CD4-positive, alpha-beta T cell treated with Interleukin-6 for 4 hours (primary cell): ENCODE data around the gene HPCAL1.
A peak's percentile ranks its signal among the peaks of the same experiment; 100 is the strongest.

ENCODE experiments used
- DNase-seq: peaks from one replicate; pipeline ENCODE4 v3.0.0-alpha.2; 2020; ENCODE audit warnings: mixed read lengths

HPCAL1 gene

DNA sequence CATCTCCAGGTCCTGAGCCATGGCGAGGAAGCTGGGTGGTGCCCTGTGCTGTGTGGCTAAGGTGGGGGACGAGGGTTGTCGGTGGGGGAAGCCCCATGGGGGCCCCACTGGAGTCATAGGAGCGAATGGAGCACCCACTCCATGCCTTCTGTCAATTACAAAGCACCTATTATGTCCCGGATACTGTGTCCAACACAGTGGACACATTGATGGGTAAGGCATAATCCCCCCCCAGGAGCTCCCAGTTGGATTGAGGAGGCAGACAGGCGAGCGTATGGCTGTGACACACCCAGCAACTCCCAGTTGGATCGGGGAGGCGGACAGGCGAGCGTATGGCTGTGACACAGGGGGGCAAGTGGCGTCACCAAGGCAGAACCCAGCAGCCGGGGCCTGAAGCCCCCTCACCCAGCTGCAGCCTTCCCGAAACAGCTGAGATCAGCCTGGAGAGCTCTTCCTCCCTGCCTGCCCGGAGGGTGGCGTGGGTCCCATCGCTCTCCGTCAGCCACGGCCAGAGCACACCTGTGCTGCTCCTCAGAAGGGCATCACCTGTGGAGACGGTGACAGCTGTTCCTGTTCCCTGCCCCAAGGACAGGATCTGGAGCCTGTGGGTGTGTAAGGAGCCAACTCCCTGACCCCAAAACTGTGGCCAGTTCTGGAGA is 69.6 kb downstream of the HPCAL1 start:
- DNase-seq = no peak

DNA sequence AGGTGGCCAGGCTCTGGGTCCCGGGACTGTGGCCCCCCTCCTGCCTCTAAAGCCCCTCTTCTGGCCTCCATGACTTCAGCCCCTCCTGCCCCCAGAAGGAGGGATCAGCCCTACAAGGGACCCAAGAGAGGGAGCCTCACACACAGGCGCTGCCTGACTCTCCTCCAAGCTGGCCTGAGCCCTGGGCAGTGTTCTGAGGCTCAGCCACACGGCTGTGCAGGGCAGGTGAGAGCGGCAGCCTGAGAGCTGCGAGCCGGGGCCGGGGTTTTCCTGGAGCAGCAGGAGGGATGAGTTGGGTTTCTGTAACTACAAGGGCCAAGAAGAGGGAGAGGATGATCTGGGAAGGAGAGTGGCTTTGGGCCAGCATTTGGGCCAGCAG is 70.1 kb downstream of the HPCAL1 start:
- DNase-seq = no peak

DNA sequence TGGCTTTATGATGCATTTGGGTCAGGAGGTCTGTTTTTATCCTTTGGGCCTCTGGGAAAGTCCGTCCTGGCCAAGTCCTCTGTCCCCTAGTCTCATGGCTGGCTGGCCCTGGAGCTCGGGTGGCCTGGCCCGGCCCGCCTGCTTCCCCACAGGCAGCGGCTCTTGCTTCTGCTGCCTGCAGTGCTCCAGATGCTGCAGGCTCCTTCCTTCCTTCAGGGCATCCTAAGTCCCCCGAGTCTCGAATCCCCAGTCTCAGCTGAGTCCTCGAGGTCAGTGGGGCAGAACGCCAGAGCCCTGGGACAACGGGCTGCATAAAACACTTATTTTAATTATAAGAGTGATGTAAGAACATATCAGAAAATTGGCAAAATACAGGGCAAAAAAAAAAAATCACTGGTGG is 71.2 kb downstream of the HPCAL1 start:
- no peak for DNase-seq

DNA sequence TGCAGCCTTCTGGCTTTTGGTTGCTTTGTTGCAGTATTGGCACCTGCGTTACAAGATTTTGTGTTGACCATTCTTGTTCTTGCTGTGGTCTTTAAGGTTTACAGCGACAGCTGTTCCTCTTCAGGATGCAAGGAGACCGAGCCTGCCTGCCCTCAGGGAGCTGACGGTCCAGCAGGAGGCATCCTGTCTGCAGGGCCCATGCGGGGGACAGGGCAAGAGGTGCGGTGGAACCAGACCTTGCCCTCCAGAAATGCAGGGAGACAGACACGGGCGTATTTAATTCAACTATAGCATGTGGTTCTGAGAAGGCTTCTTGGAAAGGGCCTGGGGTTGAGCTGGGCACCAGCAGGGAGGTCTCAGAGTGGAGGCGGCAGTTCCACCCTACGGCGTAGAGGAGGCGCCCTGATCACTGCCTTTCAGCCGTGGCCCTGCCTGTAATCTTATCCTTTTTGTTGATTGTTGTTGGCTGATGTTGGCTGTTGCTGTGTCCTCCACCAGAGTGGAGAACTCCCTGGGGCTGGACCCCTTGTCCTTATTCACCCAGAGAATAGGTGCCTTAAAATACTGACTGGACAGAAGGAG is 71.7 kb downstream of the HPCAL1 start:
- no peak for DNase-seq

DNA sequence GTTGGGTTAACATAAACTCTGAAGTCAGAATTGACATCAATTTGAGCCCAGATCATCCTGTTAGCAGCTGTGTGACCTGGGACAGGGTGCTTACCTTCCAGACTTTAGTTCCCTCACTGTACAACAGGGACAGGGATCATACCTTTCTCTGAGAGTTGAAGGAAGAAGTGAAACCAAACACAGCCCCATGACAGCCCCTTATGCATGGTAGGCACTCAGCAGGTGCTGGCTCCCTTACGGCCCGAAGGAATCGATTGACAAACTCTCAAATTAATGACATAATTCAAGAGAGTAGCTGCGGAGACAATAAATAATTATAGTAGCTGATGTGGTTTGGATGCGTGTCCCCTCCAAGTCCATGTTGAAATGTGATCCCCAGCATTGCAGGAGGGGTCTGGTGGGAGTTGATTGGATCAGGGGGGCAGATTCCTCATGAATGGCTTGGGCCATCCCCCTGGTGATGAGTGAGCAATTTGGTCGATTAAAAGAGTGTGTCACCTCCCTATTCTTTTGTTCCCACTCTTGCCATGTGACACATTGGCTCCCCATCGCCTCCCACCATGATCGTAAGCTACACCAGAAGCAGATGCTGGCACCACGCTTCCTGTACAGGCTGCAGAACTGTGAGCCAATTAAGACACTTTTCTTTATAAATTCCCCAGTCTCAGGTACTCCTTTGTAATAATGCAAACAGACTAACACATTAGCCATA is 73.0 kb downstream of the HPCAL1 start:
- peak; percentile 38 for DNase-seq

DNA sequence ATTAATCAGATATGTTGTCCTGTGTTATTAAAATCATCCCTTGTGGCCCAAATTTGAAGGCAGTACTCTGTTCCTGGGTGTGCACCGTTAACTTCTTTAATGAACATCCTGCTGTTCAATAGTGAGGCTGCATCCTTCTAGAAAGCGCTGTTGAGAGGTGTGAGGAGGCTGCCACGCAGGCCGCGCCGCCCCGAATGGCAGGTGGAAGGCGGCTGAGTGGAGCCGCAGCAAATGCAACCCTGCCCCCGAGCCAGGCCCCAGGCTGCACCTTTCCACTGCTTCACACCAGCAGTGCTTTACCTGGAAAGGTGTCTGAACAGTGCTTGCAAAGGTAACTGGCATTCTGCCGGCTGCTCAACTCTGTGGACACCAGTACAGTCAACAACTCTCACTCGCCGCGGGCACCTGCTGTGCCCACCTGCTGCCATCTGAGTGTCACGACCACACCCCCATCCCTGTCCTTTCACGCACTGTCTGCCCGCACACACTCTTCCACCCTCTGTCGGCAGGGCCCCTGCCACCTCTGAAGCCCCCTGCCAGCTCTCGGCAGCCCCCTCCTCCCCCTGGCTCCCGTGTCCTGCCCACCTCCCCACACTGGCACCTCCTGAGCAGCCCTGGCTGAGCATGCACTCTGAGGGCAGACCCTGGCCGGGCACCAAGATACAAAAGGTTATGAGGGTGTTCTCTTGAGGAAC is 74.5 kb downstream of the HPCAL1 start:
- no peak for DNase-seq

DNA sequence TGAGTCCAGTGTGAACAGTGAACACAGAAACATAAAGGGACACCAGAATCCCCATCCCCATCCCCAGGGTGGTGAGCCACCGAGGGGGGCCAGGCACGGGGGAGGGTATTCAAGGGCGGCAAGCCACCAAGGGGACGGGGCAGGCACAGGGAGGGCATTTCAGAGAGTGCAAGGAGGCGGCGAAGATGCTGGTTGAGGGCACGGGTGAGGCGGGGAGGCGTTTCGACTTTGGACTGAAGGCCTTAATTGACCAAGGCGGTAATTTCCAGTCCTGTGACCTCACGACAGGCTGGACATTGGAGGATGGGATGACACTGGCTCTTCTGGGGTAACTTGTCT is 75.0 kb downstream of the HPCAL1 start:
- no peak for DNase-seq

DNA sequence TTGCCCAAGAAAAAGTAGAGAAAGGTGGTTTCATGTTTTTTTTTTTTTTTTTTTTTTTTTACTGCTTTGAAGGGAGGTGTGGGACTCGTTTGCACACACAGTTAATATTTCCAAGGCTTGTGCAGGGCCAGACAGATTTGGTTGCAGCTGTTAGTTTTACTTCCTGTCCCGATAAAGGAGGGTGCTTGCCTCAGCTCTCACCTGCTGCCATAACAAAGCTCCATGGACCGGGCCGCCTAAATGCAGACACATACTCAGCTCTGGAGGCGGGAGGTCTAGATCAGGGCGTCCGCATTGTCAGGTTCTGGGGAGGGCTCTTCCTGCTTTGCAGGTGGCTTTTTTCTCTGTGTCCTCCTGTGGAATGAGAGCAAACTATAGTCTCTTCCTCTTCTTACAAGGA is 75.5 kb downstream of the HPCAL1 start:
- peak; percentile 63 for DNase-seq

DNA sequence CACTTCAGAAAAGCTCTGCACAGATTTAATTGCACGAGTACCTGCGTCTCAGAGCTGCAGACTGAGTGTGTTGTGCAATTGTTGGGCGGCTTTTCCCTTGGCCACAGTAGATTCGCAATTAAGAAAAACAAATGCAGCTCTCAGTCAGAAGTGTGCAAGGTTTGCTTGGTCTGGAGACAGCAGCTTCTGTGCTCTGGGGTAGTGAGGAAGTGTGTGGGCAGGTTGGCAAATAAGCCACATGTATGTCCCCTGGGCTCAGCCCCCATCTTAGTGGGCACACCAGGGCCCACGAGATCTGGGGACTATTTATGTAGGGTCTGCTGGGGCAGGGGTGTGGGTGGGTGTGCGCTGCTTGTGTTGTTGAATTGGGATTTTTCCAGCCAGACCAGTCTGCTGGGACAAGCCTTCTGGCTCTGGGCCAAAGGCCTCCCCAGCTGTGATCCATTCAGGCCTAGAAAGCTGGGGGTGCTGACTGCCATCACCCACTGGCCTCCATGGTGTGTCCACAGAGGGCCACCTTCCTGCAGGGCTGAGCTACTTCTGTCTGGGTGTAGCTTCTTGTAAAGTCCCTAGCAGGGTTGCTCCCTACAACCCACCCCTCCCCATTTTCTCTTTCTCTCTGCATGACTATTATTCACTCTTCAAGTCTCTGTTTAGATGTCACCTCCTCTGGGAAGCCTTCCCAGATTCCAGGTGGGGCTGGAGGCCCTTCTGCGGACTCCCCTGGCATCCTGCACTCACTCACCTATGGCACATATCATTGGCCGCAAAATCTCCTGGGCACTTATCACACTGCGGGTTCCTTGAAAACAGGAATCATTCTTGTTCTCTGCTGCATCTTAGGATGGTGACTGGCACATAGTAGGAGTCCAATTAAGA is 77.6 kb downstream of the HPCAL1 start:
- DNase-seq = no peak

DNA sequence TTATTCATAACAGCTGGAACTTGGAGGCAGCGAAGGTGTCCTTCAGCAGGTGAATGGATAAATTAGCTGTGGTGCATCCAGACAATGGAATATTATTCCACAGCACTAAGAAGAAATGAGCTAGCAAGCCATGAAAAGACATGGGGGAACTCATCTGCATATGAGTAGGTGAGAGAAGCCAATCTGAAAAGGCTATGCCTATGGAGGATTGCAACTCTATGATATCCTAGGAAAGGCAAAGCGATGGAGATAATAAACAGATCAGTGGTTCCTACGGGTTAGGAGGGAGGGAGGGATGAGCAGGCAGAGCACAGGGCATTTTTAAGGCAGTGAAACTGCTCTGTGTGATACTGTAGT is 79.3 kb downstream of the HPCAL1 start:
- DNase-seq = no peak

DNA sequence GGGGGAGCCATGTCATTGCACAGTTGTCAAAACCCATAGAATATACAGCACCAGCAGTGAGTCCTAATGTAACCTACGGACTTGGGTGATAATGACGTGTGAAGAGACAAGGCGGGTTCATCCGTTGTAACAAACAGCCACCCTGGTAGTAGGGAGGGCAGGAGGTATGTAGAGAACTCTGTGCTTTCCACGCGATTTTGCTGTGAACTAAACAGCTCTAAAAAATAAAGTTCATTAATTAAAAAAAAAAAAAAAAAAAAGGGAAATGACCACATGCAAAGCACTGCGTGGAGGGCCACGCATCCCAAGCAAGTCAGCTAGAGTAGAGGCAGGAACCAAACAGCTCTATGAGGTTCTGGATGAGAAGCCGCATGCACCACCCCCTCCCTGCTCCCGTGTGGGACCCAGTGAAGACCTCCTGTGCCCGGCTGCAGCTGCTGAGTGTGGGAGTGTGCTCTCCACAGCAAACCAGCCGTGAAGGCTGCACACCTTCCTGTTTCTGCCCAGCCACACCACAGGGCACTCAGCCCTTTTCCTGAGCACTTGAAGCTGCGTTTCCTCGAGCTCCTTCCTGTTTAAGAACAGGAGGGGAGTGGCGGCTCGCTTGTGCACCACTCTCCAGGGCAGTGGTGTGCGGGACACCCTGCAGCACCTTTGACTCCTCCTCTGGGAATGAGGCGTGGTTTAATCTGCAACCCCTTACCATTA is 79.8 kb downstream of the HPCAL1 start:
- peak; percentile 62 for DNase-seq

DNA sequence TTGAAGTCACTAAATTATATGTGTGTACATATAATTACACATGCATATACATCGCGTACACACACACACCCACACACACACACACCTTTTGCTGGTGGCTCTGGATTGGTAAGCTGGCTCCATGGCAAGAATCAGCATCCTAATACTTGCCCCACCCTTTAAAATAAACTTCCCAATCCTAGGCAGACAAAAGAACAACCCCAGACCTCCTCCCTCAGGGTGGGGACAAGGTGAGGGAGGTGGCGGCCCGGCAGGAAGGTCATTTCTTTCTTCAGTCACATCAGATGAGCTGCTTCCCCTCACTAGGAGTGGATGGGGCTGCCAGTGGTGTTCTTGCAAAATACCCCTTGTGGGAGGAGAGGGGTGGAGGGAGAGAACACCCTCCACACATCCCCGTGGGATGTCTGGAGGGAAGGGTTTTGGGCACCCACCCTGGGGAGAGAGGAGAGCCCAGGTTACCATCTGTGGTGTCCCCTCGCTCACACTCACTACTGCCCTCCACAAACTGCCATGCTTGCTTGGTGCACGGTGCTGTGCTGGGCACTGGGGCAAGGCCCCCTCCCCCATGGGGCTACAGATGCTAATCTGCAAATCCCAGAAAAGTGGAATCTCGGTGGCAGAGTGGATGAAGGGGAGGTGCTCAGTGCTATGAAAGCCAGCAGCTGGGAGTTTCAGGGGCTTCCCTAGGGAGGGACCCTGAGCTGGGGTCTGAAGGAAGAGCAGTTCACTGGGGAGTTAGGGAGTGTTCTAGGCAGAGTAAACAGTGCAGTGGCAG is 81.4 kb downstream of the HPCAL1 start:
- no peak for DNase-seq

DNA sequence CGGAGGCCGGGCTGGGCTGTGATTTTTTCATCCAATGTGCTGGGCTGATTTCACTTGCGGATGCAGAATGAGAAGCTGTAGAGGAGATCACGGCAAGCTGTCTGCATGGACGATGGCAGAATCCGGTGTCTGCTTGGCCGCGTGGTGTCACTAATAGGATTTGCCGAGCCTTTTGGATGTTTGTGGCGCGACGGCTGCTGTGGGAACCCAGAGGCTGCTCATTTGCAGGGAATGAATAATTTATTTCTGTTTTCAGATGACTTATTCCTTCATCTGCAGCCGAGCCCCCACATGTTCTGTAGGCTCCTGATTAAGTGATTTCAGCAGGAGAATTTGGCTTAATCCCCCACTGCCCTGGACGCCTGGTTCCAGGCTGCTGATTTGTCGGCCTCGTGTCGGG is 82.8 kb downstream of the HPCAL1 start:
- no peak for DNase-seq

DNA sequence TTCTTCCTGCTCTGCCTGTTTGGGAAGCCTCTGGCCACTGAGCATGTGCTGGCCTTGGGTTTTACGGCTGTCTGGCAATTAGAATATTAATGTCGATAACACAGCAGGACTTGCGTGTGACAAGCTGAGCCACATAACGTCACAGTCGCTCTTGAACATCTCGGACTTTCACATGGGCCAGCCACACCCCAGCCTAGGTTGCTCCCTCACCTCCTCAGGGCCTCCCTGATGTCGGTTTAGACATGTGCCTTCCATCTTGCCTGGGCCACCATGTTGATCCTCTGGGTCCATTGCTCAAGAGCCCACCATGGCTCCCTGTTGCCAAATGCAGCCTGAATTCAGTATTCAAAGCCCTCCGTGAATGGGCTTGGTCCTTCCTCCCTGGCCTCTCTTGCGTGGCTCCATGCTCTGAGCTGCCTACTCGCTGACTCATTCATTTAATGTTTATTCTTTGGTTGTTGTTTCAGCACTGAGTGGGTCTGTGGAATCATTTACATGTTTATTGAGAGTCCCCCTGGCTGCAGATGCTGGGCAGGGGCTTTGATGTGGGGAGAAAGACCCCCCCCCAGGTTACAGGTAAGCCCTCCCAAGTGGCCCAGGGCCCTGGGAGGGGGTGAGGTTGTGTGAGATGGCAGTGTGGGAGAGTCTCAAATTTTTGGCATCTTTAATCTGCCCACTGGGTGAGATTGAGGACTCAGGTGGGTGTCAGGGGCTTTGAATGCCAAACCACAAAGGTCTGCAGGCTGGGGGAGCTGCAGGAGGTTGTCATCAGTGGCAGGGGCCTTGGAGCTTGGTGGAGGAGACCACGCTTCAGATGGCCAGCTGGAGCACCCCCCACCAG is 83.4 kb downstream of the HPCAL1 start:
- DNase-seq = no peak

DNA sequence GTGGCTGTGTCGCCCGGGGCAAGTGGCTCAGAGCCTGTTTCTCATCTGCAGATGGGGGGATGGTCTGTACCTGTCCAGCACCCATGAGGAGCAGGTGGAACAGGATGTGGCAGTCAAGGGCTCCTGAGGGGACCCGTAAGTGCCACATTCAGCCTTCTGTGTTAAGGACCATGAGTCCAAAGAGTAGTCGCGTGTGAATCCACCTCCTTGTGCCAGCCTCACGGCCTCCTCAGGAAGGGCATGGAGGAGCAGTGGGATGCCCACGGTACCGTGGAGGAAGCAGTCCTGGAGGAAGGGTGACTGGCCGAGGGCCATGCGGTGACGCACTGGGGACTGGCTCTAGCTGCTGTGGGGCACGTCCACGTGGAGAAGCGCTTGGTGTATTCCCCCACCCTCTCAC is 84.3 kb downstream of the HPCAL1 start:
- no peak for DNase-seq

DNA sequence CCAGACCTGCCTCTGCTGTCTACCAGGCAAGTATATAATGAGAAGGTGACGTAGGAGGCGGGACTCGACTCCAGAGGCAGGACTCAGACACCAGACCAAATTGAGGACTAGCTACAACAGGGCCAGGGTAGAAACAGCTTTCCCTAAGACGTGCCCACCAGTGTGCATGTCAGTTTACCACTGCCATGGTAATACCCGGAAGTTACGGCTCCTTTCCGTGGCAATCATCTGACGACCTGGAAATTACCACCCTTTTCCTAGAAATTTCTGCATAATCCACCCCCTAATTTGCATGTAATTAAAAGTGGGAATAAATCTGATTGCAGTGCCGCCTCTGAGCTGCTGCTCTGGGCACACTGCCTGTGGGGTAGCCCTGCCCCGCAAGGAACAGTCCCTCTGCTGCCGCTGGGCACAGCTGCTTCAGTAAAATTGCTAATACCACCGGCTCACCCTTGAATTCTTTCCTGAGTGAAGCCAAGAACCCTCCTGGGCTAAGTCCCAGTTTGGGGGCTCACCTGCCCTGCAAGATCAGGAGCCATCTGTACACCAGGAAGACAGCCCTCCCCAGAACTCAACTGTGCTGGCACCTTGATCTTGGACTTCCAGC is 86.4 kb downstream of the HPCAL1 start:
- no peak for DNase-seq

DNA sequence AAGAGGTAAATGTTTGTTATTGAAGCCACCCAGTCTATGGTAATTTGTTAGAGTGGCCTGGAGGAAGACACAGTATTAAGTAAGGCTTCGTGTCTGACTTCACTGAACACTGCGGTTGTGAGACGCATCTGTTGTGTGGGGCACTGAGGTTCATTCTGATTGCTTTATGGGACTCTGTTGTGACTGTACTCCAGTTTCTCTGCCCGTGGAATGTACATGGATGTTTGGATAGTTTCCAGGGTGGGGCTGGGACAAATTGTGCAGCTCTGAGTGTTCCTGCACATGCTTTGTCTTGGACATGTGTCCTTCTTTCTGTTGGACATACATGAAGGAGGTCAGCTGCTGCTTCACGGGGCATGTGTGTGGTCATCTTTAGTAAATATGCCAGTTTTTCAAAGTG is 86.9 kb downstream of the HPCAL1 start:
- no peak for DNase-seq

DNA sequence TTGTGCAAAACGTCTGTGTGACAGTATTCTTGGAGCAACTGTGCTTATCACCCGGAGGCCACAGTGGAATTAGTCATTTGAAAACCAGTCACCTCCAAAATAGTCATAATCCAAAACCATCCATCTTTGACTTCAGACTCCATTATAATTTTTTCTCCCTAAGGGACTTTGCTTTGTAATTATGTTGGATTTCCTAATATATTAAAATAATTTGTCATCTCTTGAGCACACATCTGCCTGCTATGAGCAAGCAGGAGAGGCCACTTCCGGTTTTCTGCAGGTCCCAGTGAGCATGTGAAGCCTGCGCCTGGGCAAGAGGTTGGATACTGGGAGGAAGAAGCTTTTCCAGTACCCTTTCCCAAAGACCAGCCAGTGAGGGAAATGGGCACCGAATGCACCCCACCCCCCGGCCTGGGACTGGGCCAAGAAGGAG is 87.7 kb downstream of the HPCAL1 start:
- no peak for DNase-seq

DNA sequence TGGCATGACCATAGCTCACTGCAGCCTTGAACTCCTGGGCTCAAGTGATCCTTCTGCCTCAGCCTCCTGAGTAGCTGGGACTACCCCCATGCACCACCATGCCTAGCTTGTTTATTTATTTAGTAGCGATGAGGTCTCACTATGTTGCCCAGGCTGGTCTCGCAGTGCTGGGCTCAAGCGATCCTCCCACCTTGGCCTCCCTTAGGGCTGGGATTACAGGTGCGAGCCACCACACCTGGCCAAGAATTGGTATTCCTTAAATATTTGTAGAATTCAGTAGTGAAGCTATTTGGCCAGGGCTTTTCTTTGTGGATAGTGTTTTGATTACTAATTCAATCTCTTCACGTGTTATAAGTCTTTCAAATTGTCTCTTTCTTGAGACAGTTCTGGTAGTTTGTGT is 89.4 kb downstream of the HPCAL1 start:
- DNase-seq = no peak

DNA sequence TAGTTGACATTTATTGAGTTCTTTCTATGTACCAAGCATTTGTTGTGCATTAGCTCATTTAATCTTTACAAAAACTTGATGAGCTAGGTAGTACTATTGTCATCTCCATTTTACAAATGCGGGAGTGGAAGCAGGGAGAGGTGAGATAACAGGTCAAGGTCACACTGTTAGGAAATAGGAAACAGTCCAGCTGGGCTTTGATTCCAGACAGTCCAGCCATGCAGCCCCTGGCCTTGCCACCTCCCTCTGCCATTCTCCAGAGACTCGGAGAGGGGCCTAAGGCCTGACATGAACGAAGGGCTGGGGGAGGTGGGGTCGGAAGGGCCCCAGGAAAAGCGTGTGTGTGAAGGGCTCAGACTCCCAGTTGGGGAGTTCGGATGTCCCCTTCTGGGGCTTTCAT is 89.8 kb downstream of the HPCAL1 start:
- no peak for DNase-seq
